GM18517 (cell line): ENCODE measurements around the gene AGAP1.

Experiments
- ATAC-seq: cut with Tn5 transposase; IDR thresholded peaks from one replicate; pipeline ENCODE4 v1.9.1; 2021; ENCODE audit warnings: mild to moderate bottlenecking, moderate library complexity; ENCODE audit not compliant: unreplicated experiment

Gene AGAP1

GRCh38 chr2:235605312-235606003 lies 111.6 kb downstream of the AGAP1 start:
- ATAC-seq, result no peak

- no peak for ATAC-seq
Observed at GRCh38 chr2:235606004-235606715, 112.3 kb downstream of the AGAP1 start.

- ATAC-seq, result no peak
Observed at GRCh38 chr2:235607546-235608199, 113.8 kb downstream of the AGAP1 start.

GRCh38 chr2:235608200-235608887 lies 114.5 kb downstream of the AGAP1 start:
- no peak for ATAC-seq

GRCh38 chr2:235609321-235609720 lies 115.5 kb downstream of the AGAP1 start:
- ATAC-seq, result no peak

DNA sequence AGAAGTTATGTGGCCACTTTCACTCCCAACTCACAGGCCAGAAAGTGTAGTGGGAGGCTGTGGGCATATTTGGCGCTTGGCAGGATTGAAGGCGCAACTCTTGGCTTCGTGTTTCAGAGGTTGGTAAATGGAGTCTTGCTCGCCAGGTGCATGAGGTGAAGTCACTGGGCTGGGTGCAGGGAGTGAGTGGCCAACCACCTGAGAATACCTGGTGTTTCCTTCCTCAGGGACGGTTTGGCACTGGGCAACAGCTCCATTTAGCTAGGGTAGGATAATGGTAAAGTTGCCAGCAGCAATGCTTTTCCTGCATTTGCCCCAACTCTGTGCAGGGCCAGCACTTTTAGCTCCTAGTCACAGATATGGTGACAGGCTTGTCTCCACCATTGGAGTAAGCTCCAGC lies 115.9 kb downstream of the AGAP1 start:
- no peak for ATAC-seq

DNA sequence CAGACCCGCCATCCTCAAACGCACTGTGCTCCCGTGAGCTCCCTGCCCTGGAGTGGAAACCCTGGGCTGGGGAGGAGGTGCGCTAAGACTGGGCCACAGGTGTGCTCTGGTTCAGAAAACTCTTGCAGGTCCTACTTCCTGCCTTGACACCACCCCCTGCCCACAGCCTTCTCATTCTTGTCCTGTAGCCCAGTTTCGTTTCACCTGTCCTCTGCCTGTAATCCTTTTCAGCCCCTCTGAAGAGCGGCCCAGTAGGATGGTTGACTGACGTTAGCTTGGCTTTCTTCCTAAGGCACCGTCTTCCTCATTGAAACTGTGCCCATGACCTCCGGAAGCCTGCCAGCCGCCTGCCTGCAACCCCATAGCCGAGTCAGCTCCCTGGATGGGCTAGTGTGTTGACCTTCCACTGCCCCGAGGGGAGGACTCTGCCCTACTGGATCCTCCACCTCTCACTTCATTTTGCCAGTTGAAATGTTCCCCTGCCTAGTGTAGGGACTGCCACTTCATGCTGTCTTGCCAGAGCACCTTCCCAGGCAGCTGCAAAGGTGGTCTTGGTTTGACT lies 116.9 kb downstream of the AGAP1 start:
- no peak for ATAC-seq

GRCh38 chr2:235611349-235611748 lies 117.5 kb downstream of the AGAP1 start:
- no peak for ATAC-seq

- ATAC-seq, result no peak
Observed at GRCh38 chr2:235611756-235612155, 117.9 kb downstream of the AGAP1 start.

GRCh38 chr2:235612181-235612950 lies 118.5 kb downstream of the AGAP1 start:
- no peak for ATAC-seq

GRCh38 chr2:235613649-235614048 lies 119.8 kb downstream of the AGAP1 start:
- no peak for ATAC-seq

DNA sequence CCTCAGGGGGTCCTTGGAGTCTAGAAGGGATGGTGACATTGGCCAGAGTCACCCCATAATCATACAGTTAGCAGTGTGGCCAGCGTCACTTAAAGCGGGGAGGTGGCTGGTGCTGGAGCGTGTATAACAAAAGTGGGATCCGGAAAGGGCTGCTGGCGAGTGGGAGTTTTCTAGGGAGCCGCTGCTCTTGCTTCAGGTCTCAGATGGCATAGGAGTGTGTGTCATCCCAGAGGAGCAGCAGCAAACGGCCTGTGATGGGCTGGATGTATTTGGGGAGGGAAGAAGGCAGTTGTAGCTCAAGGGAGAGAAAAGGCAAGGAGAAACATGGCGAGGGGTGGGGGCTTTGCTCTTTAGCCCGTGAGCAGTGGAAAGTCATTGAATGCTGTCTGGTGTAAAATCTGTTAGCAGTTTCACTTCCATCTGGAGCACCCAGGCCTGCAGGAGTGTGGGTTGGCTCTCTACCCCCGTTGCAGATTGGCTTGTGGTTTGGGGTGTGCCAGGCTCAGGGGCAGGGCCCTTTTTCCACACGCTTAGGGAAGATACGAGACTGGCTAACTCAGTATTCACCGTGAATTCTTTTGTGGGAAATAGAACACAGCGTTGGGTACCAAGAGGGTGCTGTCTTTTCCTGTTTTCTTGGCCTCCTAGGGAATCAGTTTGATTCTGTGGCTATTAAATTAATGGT lies 120.5 kb downstream of the AGAP1 start:
- ATAC-seq, result no peak

DNA sequence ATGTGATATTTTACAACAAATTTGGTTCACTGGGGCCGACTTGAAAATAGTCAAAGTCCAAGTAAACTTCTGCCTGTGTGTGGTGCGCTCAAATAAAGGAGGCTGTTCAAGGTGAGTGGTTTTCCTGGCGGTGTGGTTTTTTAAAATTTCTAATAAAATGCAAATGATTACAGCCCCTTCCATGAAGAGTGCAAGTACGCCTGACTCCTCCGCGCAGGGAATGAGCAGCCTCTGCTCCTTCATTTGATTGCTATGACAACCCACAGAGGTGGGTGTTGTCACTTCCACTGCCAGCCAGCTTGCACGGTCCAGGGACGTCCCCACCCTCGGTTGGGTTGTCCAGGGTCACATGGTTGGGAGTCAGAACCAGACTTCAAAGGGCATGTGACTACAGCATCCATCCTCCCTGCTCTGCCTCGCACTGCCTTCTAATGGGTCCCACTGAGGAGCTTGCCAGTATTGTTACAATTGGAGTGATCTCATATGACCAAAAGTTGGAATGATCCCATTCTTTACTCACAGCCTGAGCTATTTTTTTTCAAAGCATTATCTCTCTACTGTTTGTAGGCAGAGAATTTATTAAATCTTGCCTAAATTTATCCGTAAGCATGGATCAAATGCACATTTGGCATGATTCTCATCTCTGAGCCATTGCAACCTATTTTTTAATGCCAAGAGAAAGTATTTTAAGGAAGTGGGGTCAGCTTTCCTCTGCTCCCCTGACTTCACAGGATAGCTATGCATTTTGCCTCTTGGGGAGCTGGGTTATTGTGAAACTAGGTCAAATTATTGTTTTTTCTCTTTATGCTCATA lies 121.3 kb downstream of the AGAP1 start:
- no peak for ATAC-seq

DNA sequence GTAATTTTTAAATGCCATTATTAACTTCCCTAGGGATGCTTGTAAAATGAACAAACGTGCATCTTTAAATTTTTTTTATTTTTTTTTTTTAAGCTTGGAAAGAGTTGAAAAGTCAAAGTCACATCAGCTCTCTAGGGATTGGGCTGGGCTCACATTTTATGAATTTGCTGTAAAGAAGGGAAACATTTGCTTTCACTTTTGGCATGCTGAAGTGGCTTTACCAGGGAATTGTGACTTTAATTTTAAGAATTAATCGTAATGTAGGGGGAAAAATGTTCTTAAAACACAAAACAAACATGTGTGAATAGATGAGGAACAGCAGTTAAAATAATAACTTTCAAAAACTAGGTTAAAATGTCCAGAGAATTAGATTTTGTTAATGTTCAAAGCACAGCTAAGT lies 123.0 kb downstream of the AGAP1 start:
- no peak for ATAC-seq

- no peak for ATAC-seq
Observed at GRCh38 chr2:235618039-235618438, 124.2 kb downstream of the AGAP1 start.

DNA sequence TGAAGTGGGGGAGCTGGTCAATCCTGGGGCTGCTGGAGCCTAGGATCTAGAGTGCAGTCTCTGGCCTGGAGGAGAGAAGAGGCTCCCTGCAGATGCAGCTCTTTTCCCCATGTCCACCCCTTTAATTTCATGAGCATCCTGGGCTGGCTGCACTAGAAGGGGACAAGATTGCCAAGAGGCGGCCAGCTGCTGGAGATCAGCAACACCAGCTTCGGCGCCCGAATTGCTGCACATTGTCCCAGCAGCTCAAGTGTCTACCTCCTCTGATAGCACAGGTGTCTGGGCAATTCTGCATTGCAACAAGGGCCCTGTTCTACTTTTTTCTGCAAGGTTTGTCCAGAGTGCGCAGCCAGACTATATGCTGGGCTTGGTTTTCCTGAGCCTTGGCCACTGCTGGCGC lies 125.7 kb downstream of the AGAP1 start:
- ATAC-seq, result no peak

DNA sequence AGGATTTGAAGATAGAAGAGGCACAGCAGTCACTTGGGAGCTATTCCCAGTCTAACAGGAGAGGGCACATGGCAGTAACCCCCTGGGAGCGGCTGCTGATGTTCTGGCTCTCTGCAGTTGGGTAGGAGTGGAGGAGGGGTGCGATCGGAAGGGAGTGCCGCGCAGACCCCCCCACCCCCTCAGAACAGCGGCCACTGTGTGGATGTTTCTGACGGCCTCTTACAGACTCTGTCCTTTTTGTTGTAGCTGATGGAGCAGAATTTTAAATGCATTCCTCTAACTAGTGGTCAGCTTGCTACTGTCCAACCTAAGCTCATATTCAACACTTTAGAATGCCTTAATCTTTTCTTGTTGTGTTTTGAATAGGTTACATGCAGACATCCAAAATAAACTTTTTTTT lies 127.9 kb downstream of the AGAP1 start:
- ATAC-seq, result no peak

GRCh38 chr2:235623111-235623510 lies 129.3 kb downstream of the AGAP1 start:
- no peak for ATAC-seq

DNA sequence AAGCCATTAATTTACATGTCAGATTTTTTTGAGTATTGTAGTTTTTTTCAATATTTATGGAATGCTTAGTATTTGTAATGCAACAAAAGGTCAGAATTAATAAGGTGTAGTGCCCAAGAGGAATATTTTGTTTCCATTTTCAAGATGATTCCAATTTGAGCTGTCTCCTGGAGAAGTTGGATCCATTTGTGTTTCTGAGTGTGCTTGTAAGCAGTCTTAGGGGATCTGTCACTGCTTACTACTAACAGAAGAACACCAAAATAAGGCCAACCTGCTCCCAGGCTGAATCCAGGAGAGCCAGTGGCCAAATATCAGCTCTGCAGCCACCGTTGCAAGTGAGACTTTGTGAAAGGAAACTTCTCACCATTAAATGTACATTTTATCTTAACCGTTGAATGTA lies 129.9 kb downstream of the AGAP1 start:
- no peak for ATAC-seq
